PC-3 (cell line): ENCODE measurements around the gene B4GALT3. TPM values are rescaled to one million over a fixed set of nuclear protein-coding genes. Genes with fewer than 3 reads are reported as not detected.

Experiments used
- ATAC-seq: fragments of 200-7000 bp; cut with Tn5 transposase; 2 replicates; pipeline ENCODE4 v1.9.1; 2020; ENCODE audit warnings: mild to moderate bottlenecking, moderate library complexity
- BruUV-seq: library from RNA; stranded (reverse); fragments of 400-500 nt; replicated peaks from 2 replicates; lab custom pipeline; 2021; lab: Mats Ljungman, UMichigan
- CTCF ChIA-PET: fragments of 300-600 bp; sonication (Branson Sonifier 250); formaldehyde crosslinking; loops from one replicate; lab custom pipeline; 2022; ENCODE audit warnings: antibody characterized with exemption; lab: Charles Lee
- POLR2A ChIA-PET: fragments of 300-600 bp; sonication (Branson Sonifier 250); formaldehyde crosslinking; loops from one replicate; lab custom pipeline; 2022; ENCODE audit warnings: antibody characterized with exemption; ENCODE audit not compliant: unreplicated experiment; lab: Charles Lee
- DNase-seq: peaks from one replicate; pipeline ENCODE4 v3.0.0-alpha.2; 2015
- H2AFZ ChIP-seq: fragments of 300-600 bp; sonication (generic); 2 replicates; pipeline ENCODE4 v1.6.0; 2016; ENCODE audit warnings: antibody characterized with exemption, low read length
- H3F3A ChIP-seq: fragments of 300-600 bp; sonication (generic); one replicate; pipeline ENCODE4 v1.6.0; 2017; ENCODE audit warnings: antibody characterized with exemption, low read length, control low read depth, mild to moderate bottlenecking; ENCODE audit not compliant: unreplicated experiment
- H3K27ac ChIP-seq: fragments of 300-600 bp; sonication (generic); 2 replicates; pipeline ENCODE4 v1.5.1; 2016; ENCODE audit warnings: mild to moderate bottlenecking, low read length
- H3K27me3 ChIP-seq: fragments of 300-600 bp; sonication (generic); 2 replicates; pipeline ENCODE4 v1.6.1; 2016; ENCODE audit warnings: low read length, mixed read lengths
- H3K36me3 ChIP-seq: fragments of 300-600 bp; sonication (generic); 2 replicates; pipeline ENCODE4 v1.6.1; 2016; ENCODE audit warnings: low read depth, mixed run types, low read length, mixed read lengths
- H3K4me1 ChIP-seq: fragments of 300-600 bp; sonication (generic); 2 replicates; pipeline ENCODE4 v1.5.1; 2016; ENCODE audit warnings: low read length; ENCODE audit not compliant: insufficient read depth
- H3K4me2 ChIP-seq: fragments of 300-600 bp; sonication (generic); 2 replicates; pipeline ENCODE4 v1.6.0; 2016; ENCODE audit warnings: low read length
- H3K4me3 ChIP-seq: fragments of 300-600 bp; sonication (generic); 2 replicates; pipeline ENCODE4 v1.5.1; 2016; ENCODE audit warnings: mild to moderate bottlenecking, low read length, mixed read lengths
- H3K79me2 ChIP-seq: fragments of 300-600 bp; sonication (generic); 2 replicates; pipeline ENCODE4 v1.6.1; 2017; ENCODE audit warnings: low read length, mixed read lengths
- H3K9ac ChIP-seq: fragments of 300-600 bp; sonication (generic); 2 replicates; pipeline ENCODE4 v1.6.0; 2016; ENCODE audit warnings: mild to moderate bottlenecking, low read length
- H3K9me2 ChIP-seq: fragments of 300-600 bp; sonication (generic); replicated peaks from 2 replicates; pipeline ENCODE4 v1.6.1; 2016; ENCODE audit warnings: mixed run types, low read length, mixed read lengths
- H3K9me3 ChIP-seq: fragments of 300-600 bp; sonication (generic); 2 replicates; pipeline ENCODE4 v1.6.1; 2016; ENCODE audit warnings: low read length, mixed read lengths
- H4K20me1 ChIP-seq: fragments of 300-600 bp; sonication (generic); 2 replicates; pipeline ENCODE4 v1.6.1; 2016; ENCODE audit warnings: low read length, mixed read lengths
- EZH2 ChIP-seq: fragments of 300-600 bp; sonication (generic); IDR thresholded peaks from one replicate; pipeline ENCODE4 v1.6.1; 2017; ENCODE audit warnings: antibody characterized with exemption, mild to moderate bottlenecking, low read length; ENCODE audit not compliant: unreplicated experiment
- EZH2phosphoT487 ChIP-seq: fragments of 300-600 bp; sonication (generic); IDR thresholded peaks from 2 replicates; pipeline ENCODE4 v1.6.1; 2018; ENCODE audit warnings: mild to moderate bottlenecking, antibody characterized with exemption, low read length, borderline replicate concordance
- intact Hi-C: fragments of 100-400 bp; cut with micrococcal nuclease; formaldehyde crosslinking; loops from 2 replicates; pipeline ENCODE4 v1.9.0; 2023
- total RNA-seq: library from RNA; depleted of rRNA; stranded (reverse); fragments of >200 nt; gene quantifications from 2 replicates; pipeline ENCODE4 v1.2.3, GENCODE V29; 2014
- TF ChIP-seq, protein P1 (sequence below): fragments of 300-600 bp; sonication (generic); conservative IDR thresholded peaks from 2 replicates; pipeline ENCODE4 v1.5.1; 2017; ENCODE audit warnings: antibody characterized with exemption, low read depth, mild to moderate bottlenecking, low read length

B4GALT3 gene
- total RNA-seq, 1 experiment from 2014 or later = 85.4 TPM

DNA sequence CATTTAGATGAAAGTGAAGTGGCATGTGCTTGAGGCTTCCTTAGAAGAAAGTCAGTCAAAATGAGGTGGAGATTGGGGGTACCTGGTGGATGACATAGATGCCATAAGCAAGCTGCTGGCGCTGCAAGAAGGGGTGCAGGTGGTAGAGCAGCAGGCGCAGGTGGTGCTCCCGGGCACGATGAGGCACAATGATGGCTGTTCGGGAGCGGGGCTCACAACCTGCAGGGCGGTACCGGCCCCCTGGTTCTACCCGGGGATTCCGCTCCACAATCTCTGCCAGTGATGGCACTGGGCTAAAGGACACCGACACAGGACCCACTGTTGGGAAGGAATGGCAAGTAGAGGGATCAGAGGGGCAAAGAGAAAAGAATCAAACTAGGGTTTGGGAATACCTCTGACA, 2.4 kb downstream of the B4GALT3 start:
- DNase-seq (no peak), ATAC-seq (no peak)
- Histone ChIP-seq H3K9me2 (no peaks in the 10 kb centered on the region), H3K9me3 (no peaks in the 10 kb centered on the region), H3K27ac (no peak overlapping the region), H4K20me1 (no peaks in the 10 kb centered on the region), H3K4me1 (peaks cover 18% of the 10 kb centered on the region), H3F3A (no peaks in the 10 kb centered on the region), H3K4me2 (no peak overlapping the region), H2AFZ (no peak overlapping the region), H3K9ac (no peak overlapping the region), H3K27me3 (no peaks in the 10 kb centered on the region), H3K36me3 (peaks cover 47% of the 10 kb centered on the region; the same call in 1 of the 2 replicates), H3K79me2 (peaks cover 19% of the 10 kb centered on the region), H3K4me3 (no peak overlapping the region)
- no TSS peak for BruUV-seq
- ChIA-PET POLR2A (no interaction called here), CTCF (no interaction called here)
- TF ChIP-seq EZH2phosphoT487 (no peak), EZH2 (no peak)
- TF ChIP-seq, protein P1, sequence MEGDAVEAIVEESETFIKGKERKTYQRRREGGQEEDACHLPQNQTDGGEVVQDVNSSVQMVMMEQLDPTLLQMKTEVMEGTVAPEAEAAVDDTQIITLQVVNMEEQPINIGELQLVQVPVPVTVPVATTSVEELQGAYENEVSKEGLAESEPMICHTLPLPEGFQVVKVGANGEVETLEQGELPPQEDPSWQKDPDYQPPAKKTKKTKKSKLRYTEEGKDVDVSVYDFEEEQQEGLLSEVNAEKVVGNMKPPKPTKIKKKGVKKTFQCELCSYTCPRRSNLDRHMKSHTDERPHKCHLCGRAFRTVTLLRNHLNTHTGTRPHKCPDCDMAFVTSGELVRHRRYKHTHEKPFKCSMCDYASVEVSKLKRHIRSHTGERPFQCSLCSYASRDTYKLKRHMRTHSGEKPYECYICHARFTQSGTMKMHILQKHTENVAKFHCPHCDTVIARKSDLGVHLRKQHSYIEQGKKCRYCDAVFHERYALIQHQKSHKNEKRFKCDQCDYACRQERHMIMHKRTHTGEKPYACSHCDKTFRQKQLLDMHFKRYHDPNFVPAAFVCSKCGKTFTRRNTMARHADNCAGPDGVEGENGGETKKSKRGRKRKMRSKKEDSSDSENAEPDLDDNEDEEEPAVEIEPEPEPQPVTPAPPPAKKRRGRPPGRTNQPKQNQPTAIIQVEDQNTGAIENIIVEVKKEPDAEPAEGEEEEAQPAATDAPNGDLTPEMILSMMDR = no peak
- intact Hi-C loops = no loop called here

DNA sequence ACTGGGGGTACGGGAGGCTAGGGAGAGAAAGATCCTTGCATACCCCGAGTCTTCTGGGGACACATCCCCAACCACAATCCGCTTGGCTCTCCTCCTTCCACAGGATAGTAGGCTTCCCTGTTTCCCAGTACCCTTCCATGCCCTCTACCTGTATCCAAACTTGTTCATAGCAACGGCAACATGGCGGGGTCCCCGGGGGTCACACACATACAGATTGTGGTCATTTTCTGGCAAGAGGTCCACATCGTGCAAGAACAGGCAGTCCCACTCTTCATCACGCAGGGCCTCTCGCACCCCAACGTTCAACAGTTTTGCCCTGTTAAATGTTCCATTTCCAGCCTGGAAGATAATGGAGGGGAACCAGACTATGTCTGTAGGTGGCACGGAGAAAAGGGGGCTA, 3.6 kb downstream of the B4GALT3 start:
- H3K9me2 ChIP-seq = no peaks in the 10 kb centered on the region
- peaks cover 47% of the 10 kb centered on the region; the same call in 1 of the 2 replicates for H3K36me3 ChIP-seq
- H3K4me3 ChIP-seq = no peak overlapping the region
- H3K9ac ChIP-seq = no peak overlapping the region
- TF ChIP-seq EZH2 (no peak), EZH2phosphoT487 (no peak)
- TF ChIP-seq, protein P1 = no peak
- DNase-seq (no peak), ATAC-seq (no peak)
- no peak overlapping the region for H3K27ac ChIP-seq
- no peaks in the 10 kb centered on the region for H4K20me1 ChIP-seq
- H3K4me2 ChIP-seq = no peak overlapping the region
- no peaks in the 10 kb centered on the region for H3F3A ChIP-seq
- H3K27me3 ChIP-seq = no peaks in the 10 kb centered on the region
- intact Hi-C loops = no loop called here
- ChIA-PET POLR2A (no interaction called here), CTCF (no interaction called here)
- no peak overlapping the region for H2AFZ ChIP-seq
- H3K9me3 ChIP-seq = no peaks in the 10 kb centered on the region
- BruUV-seq = no TSS peak
- peaks cover 18% of the 10 kb centered on the region for H3K4me1 ChIP-seq
- peaks cover 19% of the 10 kb centered on the region for H3K79me2 ChIP-seq

DNA sequence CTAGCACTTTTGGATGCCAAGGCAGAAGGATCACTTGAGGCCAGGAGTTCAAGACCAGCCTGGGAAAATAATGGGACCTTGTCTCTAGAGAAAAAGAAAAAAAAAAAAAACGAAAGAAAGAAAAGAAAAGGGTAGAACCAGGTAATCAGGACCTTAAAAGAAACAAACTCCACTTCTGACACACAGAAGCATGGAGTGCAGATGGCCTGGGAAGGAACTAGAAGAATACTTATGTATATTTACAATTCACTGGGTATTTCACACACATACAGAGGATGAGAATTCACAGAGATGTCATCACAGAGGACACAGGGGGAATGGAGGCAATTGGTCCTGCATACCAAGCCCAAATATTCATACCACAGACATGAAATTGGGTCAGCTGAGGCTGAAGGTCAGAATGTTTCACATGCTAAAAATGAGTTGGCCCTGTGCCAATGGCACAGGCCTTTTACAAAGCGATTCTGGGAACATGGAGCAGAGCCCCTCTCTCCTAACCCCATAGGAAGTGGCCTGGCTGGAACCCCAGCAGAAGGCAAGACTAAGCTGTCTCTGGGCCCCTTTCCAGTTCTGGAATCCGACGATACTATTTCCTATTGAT, 4.4 kb downstream of the B4GALT3 start:
- H3F3A ChIP-seq = no peaks in the 10 kb centered on the region
- TF ChIP-seq EZH2 (no peak), EZH2phosphoT487 (no peak)
- TF ChIP-seq, protein P1 = no peak
- DNase-seq (no peak), ATAC-seq (no peak)
- H3K79me2 ChIP-seq = peaks cover 19% of the 10 kb centered on the region
- peaks cover 16% of the 10 kb centered on the region for H3K4me1 ChIP-seq
- no peak overlapping the region for H3K9ac ChIP-seq
- CTCF ChIA-PET = no interaction called here
- no peak overlapping the region for H3K27ac ChIP-seq
- H4K20me1 ChIP-seq = no peaks in the 10 kb centered on the region
- H3K27me3 ChIP-seq = no peaks in the 10 kb centered on the region
- H3K9me2 ChIP-seq = no peaks in the 10 kb centered on the region
- POLR2A ChIA-PET = interaction anchor here (0.9 kb wide), 1 partner anchor 9 kb away, joined by 12 read pairs; no protein-coding TSS in a partner anchor
- no peak overlapping the region for H2AFZ ChIP-seq
- H3K4me2 ChIP-seq = no peak overlapping the region
- H3K36me3 ChIP-seq = peaks cover 47% of the 10 kb centered on the region; the same call in 1 of the 2 replicates
- intact Hi-C loops = no loop called here
- no peak overlapping the region for H3K4me3 ChIP-seq
- BruUV-seq = no TSS peak
- no peaks in the 10 kb centered on the region for H3K9me3 ChIP-seq
